GM12878 (cell line): Measurements from ENCODE around the gene ELP1. TPM values are rescaled to one million over a fixed set of nuclear protein-coding genes. Genes with fewer than 3 reads are reported as not detected.

Experiments used
- ATAC-seq: fragments of 200-7000 bp; cut with Tn5 transposase; 3 replicates; pipeline ENCODE4 v1.9.1; 2020; ENCODE audit warnings: mild to moderate bottlenecking, moderate library complexity
- BruUV-seq: library from RNA; stranded (reverse); fragments of 400-500 nt; replicated peaks from 2 replicates; lab custom pipeline; 2021; lab: Mats Ljungman, UMichigan
- CTCF ChIA-PET: fragments of 300-600 bp; sonication (Branson Sonifier 250); formaldehyde crosslinking; extraction: SDS; loops from one replicate; lab custom pipeline; 2021; ENCODE audit warnings: inconsistent platforms; lab: Yijun Ruan, JAX
- POLR2A ChIA-PET: fragments of 350-600 bp; formaldehyde crosslinking; extraction: SDS; loops from one replicate; lab custom pipeline; 2021; ENCODE audit warnings: inconsistent platforms; lab: Charles Lee
- RAD21 ChIA-PET: fragments of 300-600 bp; sonication (Branson Sonifier 250); formaldehyde crosslinking; loops from one replicate; lab custom pipeline; 2023; ENCODE audit warnings: antibody characterized with exemption; ENCODE audit not compliant: unreplicated experiment; lab: Charles Lee
- SMC1A ChIA-PET: fragments of 300-600 bp; sonication (Branson Sonifier 250); formaldehyde crosslinking; loops from one replicate; lab custom pipeline; 2023; ENCODE audit not compliant: unreplicated experiment, uncharacterized antibody; lab: Charles Lee
- DNase-seq: peaks from one replicate; pipeline ENCODE4 v3.0.0-alpha.2; 2011; ENCODE audit warnings: low read depth, low spot score
- FAIRE-seq: peaks from 3 replicates; lab custom pipeline; 2011; peaks lifted over from hg19 to GRCh38; lab: Jason Lieb, UNC
- H2AFZ ChIP-seq: 2 replicates; pipeline ENCODE4 v1.6.0; 2011; ENCODE audit warnings: low read depth, low read length, control low read depth; ENCODE audit not compliant: control insufficient read depth
- H3K27ac ChIP-seq: 2 replicates; pipeline ENCODE4 v1.5.1; 2011; ENCODE audit warnings: control low read depth; ENCODE audit not compliant: control insufficient read depth, insufficient read depth
- H3K27me3 ChIP-seq, 2 experiments: replicated peaks in 1 of 2; 2 replicates each; pipeline versions ENCODE4 v1.6.0 to v1.6.1; 2011; ENCODE audit warnings: low read length in 1 of 2; ENCODE audit not compliant: control insufficient read depth in 2 of 2, insufficient read depth in 2 of 2
- H3K36me3 ChIP-seq, 2 experiments: 2 replicates each; pipeline ENCODE4 v1.5.1; 2011; ENCODE audit warnings: low read length in 1 of 2; ENCODE audit not compliant: control insufficient read depth in 2 of 2, insufficient read depth in 2 of 2
- H3K4me1 ChIP-seq: 2 replicates; pipeline ENCODE4 v1.6.1; 2011; ENCODE audit warnings: mild to moderate bottlenecking, low read length, moderate library complexity, mixed read lengths; ENCODE audit not compliant: control insufficient read depth, insufficient read depth
- H3K4me2 ChIP-seq: 2 replicates; pipeline ENCODE4 v1.6.0; 2011; ENCODE audit warnings: control low read depth; ENCODE audit not compliant: control insufficient read depth, insufficient read depth
- H3K4me3 ChIP-seq: fragments of 200-600 bp; sonication (generic); 2 replicates; pipeline ENCODE4 v1.5.1; 2016
- H3K79me2 ChIP-seq: 2 replicates; pipeline ENCODE4 v1.6.0; 2011; ENCODE audit warnings: low read length; ENCODE audit not compliant: control insufficient read depth, insufficient read depth
- H3K9ac ChIP-seq: 2 replicates; pipeline ENCODE4 v1.8.0; 2011; ENCODE audit warnings: low read length, control low read depth, mixed read lengths; ENCODE audit not compliant: control insufficient read depth, insufficient read depth
- H3K9me3 ChIP-seq: replicated peaks from 3 replicates; pipeline ENCODE4 v1.5.1; 2011; ENCODE audit warnings: mild to moderate bottlenecking, low read length; ENCODE audit not compliant: control insufficient read depth, insufficient read depth
- H4K20me1 ChIP-seq: 2 replicates; pipeline ENCODE4 v1.6.0; 2011; ENCODE audit not compliant: control insufficient read depth, insufficient read depth
- BACH1 ChIP-seq: fragments of 450-650 bp; IDR thresholded peaks from 2 replicates; pipeline ENCODE4 v1.6.1; 2017; ENCODE audit warnings: mild to moderate bottlenecking, borderline replicate concordance
- CBFB ChIP-seq: IDR thresholded peaks from 2 replicates; pipeline ENCODE4 v1.6.1; 2016; ENCODE audit warnings: antibody characterized with exemption, low read depth
- EGR1 ChIP-seq, 2 experiments: IDR thresholded peaks; 1 replicate in 1 of 2; 2 replicates in 1 of 2; pipeline ENCODE4 v1.6.1; 2011 to 2012; ENCODE audit warnings: low read depth in 2 of 2, low read length in 2 of 2, borderline replicate concordance in 1 of 2, mild to moderate bottlenecking in 1 of 2, moderate library complexity in 1 of 2
- HCFC1 ChIP-seq: fragments of 150-350 bp; IDR thresholded peaks from 2 replicates; pipeline ENCODE4 v1.6.1; 2014; ENCODE audit warnings: low read length
- JUNB ChIP-seq: IDR thresholded peaks from 2 replicates; pipeline ENCODE4 v1.6.1; 2016; ENCODE audit warnings: antibody characterized with exemption, mild to moderate bottlenecking
- JUND ChIP-seq: IDR thresholded peaks from 2 replicates; pipeline ENCODE4 v1.6.1; 2012; ENCODE audit warnings: low read depth, mild to moderate bottlenecking, low read length, improper control_type of control experiment, moderate library complexity
- MTA2 ChIP-seq: fragments of 450-650 bp; IDR thresholded peaks from 2 replicates; pipeline ENCODE4 v1.6.1; 2016; ENCODE audit warnings: low read depth, mild to moderate bottlenecking, moderate library complexity
- NFIC ChIP-seq: IDR thresholded peaks from 2 replicates; pipeline ENCODE4 v1.6.1; 2012; ENCODE audit warnings: low read depth, mild to moderate bottlenecking, inconsistent platforms, low read length, moderate library complexity
- NFXL1 ChIP-seq: fragments of 450-650 bp; IDR thresholded peaks from 2 replicates; pipeline ENCODE4 v1.6.1; 2017; ENCODE audit warnings: antibody characterized with exemption, mild to moderate bottlenecking, borderline replicate concordance
- NKRF ChIP-seq: fragments of 450-650 bp; conservative IDR thresholded peaks from 2 replicates; pipeline ENCODE4 v1.6.1; 2017; ENCODE audit warnings: mild to moderate bottlenecking, moderate library complexity
- NR2F1 ChIP-seq: fragments of 450-650 bp; conservative IDR thresholded peaks from 2 replicates; pipeline ENCODE4 v1.6.1; 2017; ENCODE audit warnings: mild to moderate bottlenecking
- PAX8 ChIP-seq: fragments of 450-650 bp; IDR thresholded peaks from 2 replicates; pipeline ENCODE4 v1.6.1; 2017; ENCODE audit warnings: mild to moderate bottlenecking, moderate library complexity
- SIX5 ChIP-seq: IDR thresholded peaks from 2 replicates; pipeline ENCODE4 v1.6.1; 2011; ENCODE audit warnings: mild to moderate bottlenecking, low read depth, low read length, moderate library complexity; ENCODE audit not compliant: severe bottlenecking
- SREBF1 ChIP-seq: IDR thresholded peaks from 2 replicates; pipeline ENCODE4 v1.6.1; 2012; ENCODE audit warnings: mild to moderate bottlenecking, low read length
- USF2 ChIP-seq: IDR thresholded peaks from 2 replicates; pipeline ENCODE4 v1.6.1; 2011; ENCODE audit warnings: low read depth, low read length, improper control_type of control experiment, borderline replicate concordance
- YY1 ChIP-seq: IDR thresholded peaks from 2 replicates; pipeline ENCODE4 v1.6.1; 2011; ENCODE audit warnings: low read depth, mild to moderate bottlenecking, low read length
- ZNF622 ChIP-seq: fragments of 450-650 bp; IDR thresholded peaks from 2 replicates; pipeline ENCODE4 v1.6.1; 2017; ENCODE audit warnings: mild to moderate bottlenecking, inconsistent platforms
- WGBS: methylation state at CpG from one replicate; pipeline ENCODE4 v1.1.6; 2016; ENCODE audit warnings: low lambda C conversion rate; ENCODE audit not compliant: insufficient replicate concordance, insufficient coverage; ENCODE audit errors: missing lambda C conversion rate; 5-methylcytosine and 5-hydroxymethylcytosine counted together
- in situ Hi-C: fragments of 300-500 bp; cut with MboI; formaldehyde crosslinking; loops from 9 replicates; pipeline ENCODE4 v1.14.3; 2018; ENCODE audit warnings: mixed read lengths
- intact Hi-C: fragments of 100-400 bp; cut with micrococcal nuclease; formaldehyde crosslinking; loops from one replicate; pipeline ENCODE4 v1.14.2; 2022; ENCODE audit not compliant: unreplicated experiment
- polyA plus RNA-seq, 11 experiments: library from polyadenylated mRNA; depleted of rRNA in 4 of 11; unstranded in 6 of 11; stranded (reverse) in 5 of 11; fragments of >200 nt; fragmentation: Nextera tagmentation in 4 of 11; fragmentation: Illumina TruSeq in 1 of 11; extraction: Ambion mirVana in 4 of 11; extraction: Trizol in 1 of 11; gene quantifications; 1 replicate in 1 of 11; 2 replicates in 10 of 11; pipeline versions ENCODE4 v1.2.1 to v1.2.3, GENCODE V29; 2011 to 2016; ENCODE audit warnings: inconsistent platforms in 2 of 11, missing spikeins in 2 of 11, low read depth in 1 of 11
- total RNA-seq, 4 experiments: library from RNA; depleted of rRNA in 3 of 4; stranded (reverse); fragments of >200 nt in 3 of 4; fragmentation: Illumina TruSeq in 1 of 4; extraction: Trizol in 1 of 4; gene quantifications; 2 replicates each; pipeline versions ENCODE4 v1.2.1 to v1.2.3, GENCODE V29; 2013 to 2021
- TF ChIP-seq, protein P1 (sequence below): fragments of 450-650 bp; IDR thresholded peaks from 2 replicates; pipeline ENCODE4 v1.6.1; 2016; ENCODE audit warnings: mild to moderate bottlenecking, moderate library complexity, borderline replicate concordance
- TF ChIP-seq, protein P2 (sequence below): fragments of 150-350 bp; IDR thresholded peaks from 2 replicates; pipeline ENCODE4 v1.6.1; 2014; ENCODE audit warnings: mild to moderate bottlenecking, low read depth, low read length

ELP1 gene
- total and polyA plus RNA-seq, 10 of the 15 experiments (the other 5 are each of a cell fraction or from before 2014, with no cell fraction given) = 9.7 to 29.9 (median 26.0) TPM

DNA sequence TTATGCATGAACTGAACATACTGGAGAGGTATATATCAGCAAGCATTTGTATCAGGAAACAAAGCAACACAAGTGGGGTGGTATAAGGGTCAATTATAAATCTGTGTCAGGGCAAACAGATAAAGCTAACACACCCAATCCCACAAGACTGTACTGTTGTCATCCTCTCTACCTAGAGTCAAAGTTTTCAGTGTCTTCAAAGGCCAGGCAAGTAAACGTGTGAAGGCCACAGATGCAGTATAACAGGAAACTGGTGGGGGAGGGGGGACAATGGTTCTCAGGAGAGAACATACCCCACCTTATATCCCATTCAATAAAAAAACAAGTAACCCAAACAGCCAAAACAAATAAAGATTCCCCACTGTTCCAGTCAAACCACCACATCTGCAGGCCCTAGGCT is 22.1 kb downstream of the ELP1 start:
- RAD21 ChIA-PET = no interaction called here
- Histone ChIP-seq H3K4me2 (no peak overlapping the region), H3K27me3 (no peaks in the 10 kb centered on the region), H3K27ac (no peak overlapping the region), H2AFZ (no peak overlapping the region), H3K4me3 (no peak overlapping the region), H3K36me3 (peaks cover 4 to 12% of the 10 kb centered on the region in 2 experiments), H3K9me3 (no peaks in the 10 kb centered on the region), H3K79me2 (no peaks in the 10 kb centered on the region), H3K4me1 (no peaks in the 10 kb centered on the region), H3K9ac (no peak overlapping the region), H4K20me1 (no peaks in the 10 kb centered on the region)
- intact Hi-C loops = no loop called here
- WGBS = 39% methylated on average over 1 of the region's 1 CpG
- SMC1A ChIA-PET = interaction anchor here (0.6 kb wide), 1 partner anchor 414 kb away, joined by 4 read pairs; no protein-coding TSS in a partner anchor
- TF ChIP-seq, protein P1, sequence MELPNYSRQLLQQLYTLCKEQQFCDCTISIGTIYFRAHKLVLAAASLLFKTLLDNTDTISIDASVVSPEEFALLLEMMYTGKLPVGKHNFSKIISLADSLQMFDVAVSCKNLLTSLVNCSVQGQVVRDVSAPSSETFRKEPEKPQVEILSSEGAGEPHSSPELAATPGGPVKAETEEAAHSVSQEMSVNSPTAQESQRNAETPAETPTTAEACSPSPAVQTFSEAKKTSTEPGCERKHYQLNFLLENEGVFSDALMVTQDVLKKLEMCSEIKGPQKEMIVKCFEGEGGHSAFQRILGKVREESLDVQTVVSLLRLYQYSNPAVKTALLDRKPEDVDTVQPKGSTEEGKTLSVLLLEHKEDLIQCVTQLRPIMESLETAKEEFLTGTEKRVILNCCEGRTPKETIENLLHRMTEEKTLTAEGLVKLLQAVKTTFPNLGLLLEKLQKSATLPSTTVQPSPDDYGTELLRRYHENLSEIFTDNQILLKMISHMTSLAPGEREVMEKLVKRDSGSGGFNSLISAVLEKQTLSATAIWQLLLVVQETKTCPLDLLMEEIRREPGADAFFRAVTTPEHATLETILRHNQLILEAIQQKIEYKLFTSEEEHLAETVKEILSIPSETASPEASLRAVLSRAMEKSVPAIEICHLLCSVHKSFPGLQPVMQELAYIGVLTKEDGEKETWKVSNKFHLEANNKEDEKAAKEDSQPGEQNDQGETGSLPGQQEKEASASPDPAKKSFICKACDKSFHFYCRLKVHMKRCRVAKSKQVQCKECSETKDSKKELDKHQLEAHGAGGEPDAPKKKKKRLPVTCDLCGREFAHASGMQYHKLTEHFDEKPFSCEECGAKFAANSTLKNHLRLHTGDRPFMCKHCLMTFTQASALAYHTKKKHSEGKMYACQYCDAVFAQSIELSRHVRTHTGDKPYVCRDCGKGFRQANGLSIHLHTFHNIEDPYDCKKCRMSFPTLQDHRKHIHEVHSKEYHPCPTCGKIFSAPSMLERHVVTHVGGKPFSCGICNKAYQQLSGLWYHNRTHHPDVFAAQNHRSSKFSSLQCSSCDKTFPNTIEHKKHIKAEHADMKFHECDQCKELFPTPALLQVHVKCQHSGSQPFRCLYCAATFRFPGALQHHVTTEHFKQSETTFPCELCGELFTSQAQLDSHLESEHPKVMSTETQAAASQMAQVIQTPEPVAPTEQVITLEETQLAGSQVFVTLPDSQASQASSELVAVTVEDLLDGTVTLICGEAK = no peak
- TF ChIP-seq ZNF622 = no peak
- no peak for TF ChIP-seq NFIC
- TF ChIP-seq YY1 = no peak
- TF ChIP-seq SIX5 = no peak
- TF ChIP-seq, protein P2, sequence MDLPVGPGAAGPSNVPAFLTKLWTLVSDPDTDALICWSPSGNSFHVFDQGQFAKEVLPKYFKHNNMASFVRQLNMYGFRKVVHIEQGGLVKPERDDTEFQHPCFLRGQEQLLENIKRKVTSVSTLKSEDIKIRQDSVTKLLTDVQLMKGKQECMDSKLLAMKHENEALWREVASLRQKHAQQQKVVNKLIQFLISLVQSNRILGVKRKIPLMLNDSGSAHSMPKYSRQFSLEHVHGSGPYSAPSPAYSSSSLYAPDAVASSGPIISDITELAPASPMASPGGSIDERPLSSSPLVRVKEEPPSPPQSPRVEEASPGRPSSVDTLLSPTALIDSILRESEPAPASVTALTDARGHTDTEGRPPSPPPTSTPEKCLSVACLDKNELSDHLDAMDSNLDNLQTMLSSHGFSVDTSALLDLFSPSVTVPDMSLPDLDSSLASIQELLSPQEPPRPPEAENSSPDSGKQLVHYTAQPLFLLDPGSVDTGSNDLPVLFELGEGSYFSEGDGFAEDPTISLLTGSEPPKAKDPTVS = no peak
- no peak for TF ChIP-seq BACH1
- no peak for TF ChIP-seq HCFC1
- no peak for TF ChIP-seq USF2
- TF ChIP-seq NFXL1 = no peak
- TF ChIP-seq CBFB = no peak
- TF ChIP-seq SREBF1 = no peak
- no peak for TF ChIP-seq NR2F1
- TF ChIP-seq JUND = no peak
- TF ChIP-seq MTA2 = no peak
- no peak for TF ChIP-seq PAX8
- TF ChIP-seq NKRF = no peak
- TF ChIP-seq EGR1 (IDR thresholded peaks at IDR 0.05; ENCODE audit: borderline replicate concordance in 1 of 2, low read depth in 2 of 2, low read length in 2 of 2) = no peak
- TF ChIP-seq JUNB = no peak
- no peak for FAIRE-seq
- in situ Hi-C loops = no loop called here
- BruUV-seq = no TSS peak
- no peak for ATAC-seq
- no peak for DNase-seq
- CTCF ChIA-PET = no interaction called here
- POLR2A ChIA-PET = no interaction called here
